Measurements from ENCODE around the gene NRSN2. TPM values are rescaled to one million over a fixed set of nuclear protein-coding genes. Genes with fewer than 3 reads are reported as not detected.

NRSN2 gene
- polyA plus RNA-seq, 1 of the 3 experiments (the other 2 are of a cell fraction) = 146 TPM

- Histone ChIP-seq H3K27ac (ENCODE audit: low read depth in 2 of 2, low read length in 1 of 2) (peak overlapping the region; percentile 97 to 99), H3K36me3 (replicated peaks in 1 of 2; ENCODE audit: control insufficient read depth in 1 of 2, insufficient read depth in 2 of 2, low read length in 1 of 2) (no peaks in the 10 kb centered on the region), H3K9me2 (no peaks in the 10 kb centered on the region), H3K4me3 (ENCODE audit: low read depth in 2 of 2, low read length in 1 of 2) (peak overlapping the region; percentile 53 to 69), H3K9me3 (no peaks in the 10 kb centered on the region), H2AFZ (ENCODE audit: low read depth) (peak overlapping the region; percentile 86), H3K4me2 (peak overlapping the region; percentile 81), H3K79me2 (ENCODE audit: insufficient read depth) (no peaks in the 10 kb centered on the region), H4K20me1 (ENCODE audit: insufficient read depth) (no peaks in the 10 kb centered on the region), H3K4me1 (ENCODE audit: control insufficient read depth in 1 of 2, insufficient read depth in 2 of 2, low read depth in 1 of 2, low read length in 1 of 2) (peaks cover 15 to 26% of the 10 kb centered on the region in 2 experiments; a peak in 2 of 4 replicates), H3K27me3 (ENCODE audit: insufficient read depth) (no peaks in the 10 kb centered on the region), H3K9ac (peak overlapping the region; percentile 81), H3F3A (replicated peaks; ENCODE audit: insufficient read depth) (peaks cover 6% of the 10 kb centered on the region)
- ChIA-PET CTCF (interaction anchor here (0.9 to 4.0 kb wide), 6 partner anchors 9 to 21 kb away, joined by 3 to 21 read pairs (median 7); partner anchors contain the start of genes SOX12 and ZCCHC3), POLR2A (interaction anchor here (0.6 to 2.9 kb wide), 3 partner anchors 12 to 21 kb away, joined by 5 to 23 read pairs (median 15); partner anchors contain the start of genes SOX12 and ZCCHC3)
- peak; percentile 97 for DNase-seq
- 18% methylated on average over 28 of the region's 31 CpGs for whole genome bisulfite sequencing (ENCODE audit: low lambda C conversion rate)
- TF ChIP-seq FOXJ3 (CRISPR knock-in tag; IDR thresholded peaks at IDR 0.05) (no peak), USF2 (IDR thresholded peaks at IDR 0.05; ENCODE audit: borderline replicate concordance, low read depth, low read length) (no peak), TEAD4 (IDR thresholded peaks at IDR 0.05; ENCODE audit: borderline replicate concordance, insufficient read depth) (no peak), NFIC (IDR thresholded peaks at IDR 0.05; ENCODE audit: borderline replicate concordance) (no peak), EP300 (IDR thresholded peaks at IDR 0.05; ENCODE audit: borderline replicate concordance in 1 of 2, low read depth in 1 of 2, low read length in 1 of 2) (no peak), CTCF (IDR thresholded peaks at IDR 0.05) (no peak), PBX3 (IDR thresholded peaks at IDR 0.05) (peak; percentile 91), NRF1 (IDR thresholded peaks at IDR 0.05; ENCODE audit: low read depth, low read length) (no peak), YY1 (IDR thresholded peaks at IDR 0.05; ENCODE audit: low read depth) (0 out of 2 replicates have a peak, but pooled peaks have one; percentile 24), GATA2 (CRISPR knock-in tag; IDR thresholded peaks at IDR 0.05) (no peak), TAF1 (IDR thresholded peaks at IDR 0.05; ENCODE audit: borderline replicate concordance, low read depth, low read length) (0 out of 2 replicates have a peak, but pooled peaks have one; percentile 37), MXI1 (IDR thresholded peaks at IDR 0.05; ENCODE audit: low read depth, low read length) (peak; percentile 85), RXRA (IDR thresholded peaks at IDR 0.05; ENCODE audit: borderline replicate concordance, low read depth) (no peak), RCOR1 (IDR thresholded peaks at IDR 0.05; ENCODE audit: low read length) (no peak), FOSL2 (IDR thresholded peaks at IDR 0.05; ENCODE audit: borderline replicate concordance, low read depth) (no peak), JUND (IDR thresholded peaks at IDR 0.05) (no peak), SIN3A (IDR thresholded peaks at IDR 0.05; ENCODE audit: borderline replicate concordance, low read depth, low read length) (peak; percentile 19; the same call in 1 of the 2 replicates), EZH2phosphoT487 (IDR thresholded peaks at IDR 0.05; ENCODE audit: borderline replicate concordance, low read depth) (no peak), MAX (IDR thresholded peaks at IDR 0.05; ENCODE audit: low read depth) (peak; percentile 69), RAD21 (IDR thresholded peaks at IDR 0.05; ENCODE audit: low read length) (no peak), USF1 (IDR thresholded peaks at IDR 0.05; ENCODE audit: borderline replicate concordance, low read depth) (0 out of 2 replicates have a peak, but pooled peaks have one; percentile 6), SMC3 (IDR thresholded peaks at IDR 0.05; ENCODE audit: low read depth, low read length) (no peak), CHD2 (IDR thresholded peaks at IDR 0.05; ENCODE audit: low read length, partially characterized antibody) (peak; percentile 93), TCF12 (IDR thresholded peaks at IDR 0.05) (peak; percentile 31; the same call in 1 of the 2 replicates), ZBTB33 (IDR thresholded peaks at IDR 0.05; ENCODE audit: borderline replicate concordance, low read depth) (no peak), ELF1 (IDR thresholded peaks at IDR 0.05) (no peak), RFX5 (IDR thresholded peaks at IDR 0.05; ENCODE audit: low read length) (peak; percentile 86)
Measured at GRCh38 chr20:309841-310644, 36.9 kb upstream of the NRSN2 start.
